Sigmoid colon (tissue), 7 donors: ENCODE results near the gene ANKS1A. TPM values are rescaled to one million over a fixed set of nuclear protein-coding genes. Genes with fewer than 3 reads are reported as not detected.

Experiments
- DNase-seq: peaks from one replicate; pipeline ENCODE4 v3.0.0-alpha.2; 2019
- H3K27ac ChIP-seq, 4 donors: fragments of 200-600 bp; sonication (generic); one replicate each; pipeline ENCODE4 v1.5.1; 2016 to 2019; ENCODE audit warnings: mild to moderate bottlenecking in 1 of 4
- H3K27me3 ChIP-seq, 3 donors: fragments of 200-600 bp; sonication (generic); one replicate each; pipeline ENCODE4 v1.5.1; 2019; ENCODE audit warnings: mild to moderate bottlenecking in 1 of 3
- H3K36me3 ChIP-seq, 4 donors: fragments of 200-600 bp; sonication (generic); one replicate each; pipeline ENCODE4 v1.5.1; 2016 to 2019
- H3K4me1 ChIP-seq, 4 donors: fragments of 200-600 bp; sonication (generic); one replicate each; pipeline ENCODE4 v1.5.1; 2017 to 2019
- H3K4me3 ChIP-seq, 4 donors: fragments of 200-600 bp; sonication (generic); one replicate each; pipeline ENCODE4 v1.5.1; 2017 to 2019; ENCODE audit warnings: mild to moderate bottlenecking in 2 of 4, moderate library complexity in 1 of 4
- H3K9me3 ChIP-seq, 4 donors: fragments of 200-600 bp in 3 of 4; sonication (generic) in 3 of 4; one replicate each; pipeline versions ENCODE4 v1.5.1 to v1.6.1; 2013 to 2019
- CTCF ChIP-seq, 4 experiments: fragments of 450-650 bp in 3 of 4; fragments of 200-600 bp in 1 of 4; IDR thresholded peaks; one replicate each; pipeline ENCODE4 v1.5.1; 2016 to 2019; ENCODE audit warnings: antibody characterized with exemption in 4 of 4, mild to moderate bottlenecking in 3 of 4, moderate library complexity in 2 of 4
- EP300 ChIP-seq, 4 donors: sonication (generic); formaldehyde crosslinking; IDR thresholded peaks; one replicate each; pipeline ENCODE4 v1.6.1; 2017; ENCODE audit warnings: antibody characterized with exemption in 4 of 4
- POLR2A ChIP-seq, 2 donors: fragments of 450-650 bp; IDR thresholded peaks; one replicate each; pipeline ENCODE4 v1.6.1; 2016; ENCODE audit warnings: antibody characterized with exemption in 2 of 2, mild to moderate bottlenecking in 2 of 2, moderate library complexity in 2 of 2
- POLR2AphosphoS5 ChIP-seq, 4 donors: sonication (generic); formaldehyde crosslinking; IDR thresholded peaks; one replicate each; pipeline ENCODE4 v1.6.1; 2017; ENCODE audit warnings: antibody characterized with exemption in 4 of 4
- WGBS, 2 donors: extraction: QIAGEN DNeasy Blood & Tissue Kit; methylation state at CpG; one replicate each; pipeline ENCODE4 v1.1.7; 2013; 5-methylcytosine and 5-hydroxymethylcytosine counted together
- intact Hi-C: fragments of 100-400 bp; cut with DNase I; formaldehyde crosslinking; loops from one replicate; pipeline ENCODE4 v1.15.1; 2023
- polyA plus RNA-seq, 3 donors: library from polyadenylated mRNA; stranded (reverse); fragments of 200-250 nt; gene quantifications; one replicate each; pipeline ENCODE4 v1.2.3, GENCODE V29; 2013
- total RNA-seq, 4 donors: library from RNA; depleted of rRNA; stranded (reverse); fragments of >200 nt; gene quantifications; one replicate each; pipeline ENCODE4 v1.1.0, GENCODE V29; 2016
- donor health status: healthy with polysubstance abuse.
- donor health status: Bipolar disorder and iron deficiency.
- donor health status: healthy.

The ANKS1A gene
- total and polyA plus RNA-seq, 7 donors, result 9.0 to 60.1 (median 37.8) TPM

- intact Hi-C loops, result no loop called here
- Histone ChIP-seq H3K4me3 (no peak overlapping the region), H3K27ac (no peak overlapping the region), H3K36me3 (peaks cover 0 to 26% (median 1%) of the 10 kb centered on the region in 4 donors), H3K27me3 (no peaks in the 10 kb centered on the region), H3K9me3 (no peaks in the 10 kb centered on the region), H3K4me1 (no peaks in the 10 kb centered on the region)
- no peak for DNase-seq
- 87 to 91% methylated on average over 2 of the region's 2 CpGs for WGBS, 2 donors
- TF ChIP-seq POLR2AphosphoS5 (IDR thresholded peaks at IDR 0.05), result no peak
- no peak for TF ChIP-seq POLR2A (IDR thresholded peaks at IDR 0.05)
- no peak for TF ChIP-seq EP300 (IDR thresholded peaks at IDR 0.05)
- no peak for TF ChIP-seq CTCF (IDR thresholded peaks at IDR 0.05)
Observed at GRCh38 chr6:34979218-34979617, 90.2 kb downstream of the ANKS1A start.

DNA sequence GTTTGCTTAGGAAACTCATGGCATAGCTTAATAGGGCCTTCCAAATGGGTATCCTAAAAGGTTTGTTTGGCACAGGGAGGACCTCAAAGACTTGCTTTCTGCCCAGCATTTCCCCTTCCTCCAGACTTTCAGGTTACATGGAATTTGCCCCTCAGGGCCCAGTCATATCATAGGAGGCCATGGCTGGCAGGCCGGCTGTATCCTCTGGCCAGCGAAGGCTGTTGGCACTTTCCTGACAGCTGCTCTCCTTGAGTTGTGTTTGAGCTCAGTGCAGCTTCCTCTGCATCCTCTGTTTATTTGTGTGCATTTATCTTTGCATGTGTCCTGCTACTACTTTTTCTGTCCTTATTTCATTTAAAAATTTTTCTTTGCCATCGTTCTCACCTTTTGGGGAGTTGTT, 90.9 kb downstream of the ANKS1A start:
- intact Hi-C loops, result loop anchor here (10.0 kb wide), 1 partner anchor 225 kb away; no protein-coding TSS in a partner anchor
- no peaks in the 10 kb centered on the region for H3K4me1 ChIP-seq
- TF ChIP-seq POLR2AphosphoS5 (IDR thresholded peaks at IDR 0.05), result no peak

DNA sequence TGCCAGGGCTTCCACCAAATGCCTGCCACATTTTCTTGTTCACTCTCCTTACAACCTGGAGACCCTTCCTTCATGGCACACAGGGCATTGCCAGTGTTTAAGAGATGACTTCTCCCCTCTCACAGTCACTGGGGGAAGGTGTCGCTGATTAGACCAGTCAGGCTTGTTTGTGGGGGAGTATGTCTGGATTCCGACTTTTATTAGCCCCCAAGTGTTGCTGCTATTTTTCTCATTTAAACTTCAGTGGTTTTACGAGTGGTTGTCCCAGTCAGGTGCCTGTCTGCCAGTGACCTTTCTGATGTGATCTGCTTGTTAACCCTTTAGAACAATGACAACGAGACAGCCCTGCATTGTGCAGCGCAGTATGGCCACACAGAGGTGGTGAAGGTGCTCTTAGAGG, 92.3 kb downstream of the ANKS1A start:
- WGBS, 2 donors, result 85 to 87% methylated on average over 5 of the region's 5 CpGs
- H3K36me3 ChIP-seq, result peaks cover 0 to 48% (median 7%) of the 10 kb centered on the region in 4 donors
- no peaks in the 10 kb centered on the region for H3K9me3 ChIP-seq
- intact Hi-C loops, result loop anchor here (10.0 kb wide), 1 partner anchor 223 kb away; no protein-coding TSS in a partner anchor
- DNase-seq, result no peak
- no peak overlapping the region for H3K4me3 ChIP-seq
- H3K27ac ChIP-seq, result no peak overlapping the region
- H3K4me1 ChIP-seq, result no peaks in the 10 kb centered on the region
- no peaks in the 10 kb centered on the region for H3K27me3 ChIP-seq
- no peak for TF ChIP-seq POLR2A (IDR thresholded peaks at IDR 0.05)
- TF ChIP-seq EP300 (IDR thresholded peaks at IDR 0.05), result no peak
- TF ChIP-seq CTCF (IDR thresholded peaks at IDR 0.05), result no peak
- TF ChIP-seq POLR2AphosphoS5 (IDR thresholded peaks at IDR 0.05), result no peak

More for the DNA sequence above, 90.9 kb downstream of the ANKS1A start:
- Histone ChIP-seq H3K27ac (no peak overlapping the region), H3K9me3 (no peaks in the 10 kb centered on the region), H3K36me3 (peaks cover 0 to 34% (median 3%) of the 10 kb centered on the region in 4 donors), H3K4me3 (no peak overlapping the region), H3K27me3 (no peaks in the 10 kb centered on the region)
- no peak for DNase-seq
- 97 to 98% methylated on average over 3 of the region's 3 CpGs for WGBS, 2 donors

- WGBS, 2 donors, result 83 to 89% methylated on average over 7 of the region's 7 CpGs
- Histone ChIP-seq H3K36me3 (peaks cover 0 to 50% (median 7%) of the 10 kb centered on the region in 4 donors), H3K4me3 (no peak overlapping the region), H3K27me3 (no peaks in the 10 kb centered on the region), H3K4me1 (peaks cover 0 to 4% (median 3%) of the 10 kb centered on the region in 4 donors), H3K27ac (no peak overlapping the region), H3K9me3 (no peaks in the 10 kb centered on the region)
- DNase-seq, result no peak
- intact Hi-C loops, result loop anchor here (10.0 kb wide), 1 partner anchor 223 kb away; no protein-coding TSS in a partner anchor
- TF ChIP-seq POLR2AphosphoS5 (IDR thresholded peaks at IDR 0.05), result no peak
- TF ChIP-seq POLR2A (IDR thresholded peaks at IDR 0.05), result no peak
- no peak for TF ChIP-seq EP300 (IDR thresholded peaks at IDR 0.05)
- no peak for TF ChIP-seq CTCF (IDR thresholded peaks at IDR 0.05)
Observed at GRCh38 chr6:34981951-34982350, 92.9 kb downstream of the ANKS1A start.

DNA sequence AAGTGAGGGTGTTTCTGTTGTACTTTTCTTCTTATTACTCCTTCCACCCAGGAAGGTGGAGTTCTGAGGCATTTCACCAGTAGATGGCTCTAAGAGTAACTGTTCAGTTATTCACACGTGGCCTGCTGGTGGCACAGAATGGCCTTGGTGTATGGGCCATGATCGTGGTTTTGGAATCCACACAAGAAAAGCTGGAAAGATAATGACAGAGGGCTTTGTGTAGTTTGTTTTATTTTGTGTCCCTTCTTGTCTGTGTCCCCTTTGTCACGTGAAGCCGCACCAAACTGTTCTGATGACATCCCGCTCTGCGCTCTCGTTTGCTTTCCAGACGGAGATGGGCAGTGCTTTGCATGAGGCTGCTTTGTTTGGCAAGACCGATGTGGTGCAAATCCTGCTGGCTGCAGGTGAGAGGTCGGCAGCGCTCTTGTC, 93.4 kb downstream of the ANKS1A start:
- Histone ChIP-seq H3K4me1 (peaks cover 0 to 9% (median 6%) of the 10 kb centered on the region in 4 donors), H3K27me3 (no peaks in the 10 kb centered on the region), H3K36me3 (peaks cover 0 to 50% (median 7%) of the 10 kb centered on the region in 4 donors), H3K9me3 (no peaks in the 10 kb centered on the region), H3K4me3 (no peak overlapping the region), H3K27ac (no peak overlapping the region)
- 84 to 90% methylated on average over 11 of the region's 11 CpGs for WGBS, 2 donors
- intact Hi-C loops, result loop anchor here (10.0 kb wide), 1 partner anchor 222 kb away; no protein-coding TSS in a partner anchor
- TF ChIP-seq CTCF (IDR thresholded peaks at IDR 0.05) (peak in 1 of 4 experiments; percentile 10), POLR2A (IDR thresholded peaks at IDR 0.05) (no peak), POLR2AphosphoS5 (IDR thresholded peaks at IDR 0.05) (no peak)
- DNase-seq, result no peak
